HG03066 (cell line): ENCODE results near the gene STK24.

ENCODE experiments used
- ATAC-seq: cut with Tn5 transposase; IDR thresholded peaks from one replicate; pipeline ENCODE4 v1.9.1; 2021; ENCODE audit warnings: low read depth; ENCODE audit not compliant: unreplicated experiment

STK24 gene

GRCh38 chr13:98557937-98558792 lies 18.7 kb downstream of the STK24 start:
- ATAC-seq, result no peak

- ATAC-seq, result no peak
Measured at GRCh38 chr13:98556968-98557631, 19.8 kb downstream of the STK24 start.

GRCh38 chr13:98556142-98556816 lies 20.6 kb downstream of the STK24 start:
- ATAC-seq, result no peak

GRCh38 chr13:98549728-98550317 lies 27.1 kb downstream of the STK24 start:
- ATAC-seq, result no peak

- no peak for ATAC-seq
Measured at GRCh38 chr13:98549006-98549727, 27.7 kb downstream of the STK24 start.

- no peak for ATAC-seq
Measured at GRCh38 chr13:98548230-98548629, 28.7 kb downstream of the STK24 start.

GRCh38 chr13:98547455-98547854 lies 29.5 kb downstream of the STK24 start:
- no peak for ATAC-seq

GRCh38 chr13:98546402-98546801 lies 30.5 kb downstream of the STK24 start:
- no peak for ATAC-seq

- ATAC-seq, result no peak
Measured at GRCh38 chr13:98544104-98544710, 32.7 kb downstream of the STK24 start.

GRCh38 chr13:98543378-98544103 lies 33.4 kb downstream of the STK24 start:
- ATAC-seq, result no peak

- ATAC-seq, result no peak
Measured at GRCh38 chr13:98542568-98543377, 34.1 kb downstream of the STK24 start.

- ATAC-seq, result no peak
Measured at GRCh38 chr13:98541701-98542203, 35.2 kb downstream of the STK24 start.

- no peak for ATAC-seq
Measured at GRCh38 chr13:98541191-98541590, 35.7 kb downstream of the STK24 start.

- ATAC-seq, result no peak
Measured at GRCh38 chr13:98540476-98540875, 36.4 kb downstream of the STK24 start.

GRCh38 chr13:98539666-98540065 lies 37.2 kb downstream of the STK24 start:
- no peak for ATAC-seq

GRCh38 chr13:98538876-98539275 lies 38.0 kb downstream of the STK24 start:
- no peak for ATAC-seq

- no peak for ATAC-seq
Measured at GRCh38 chr13:98537740-98538139, 39.2 kb downstream of the STK24 start.

GRCh38 chr13:98537306-98537705 lies 39.6 kb downstream of the STK24 start:
- no peak for ATAC-seq
